Activated T-cell treated with anti-CD3 and anti-CD28 coated beads, Interleukin-2, amount 50 U/mL, for 24 hours (primary cell): ENCODE data around the gene PIK3R1.

Source experiments
- DNase-seq: peaks from one replicate; pipeline ENCODE4 v3.0.0-alpha.2; 2020
- H3K27ac Mint-ChIP-seq: 2 replicates; pipeline ENCODE4 v1.8.0; 2020; ENCODE audit warnings: mild to moderate bottlenecking, mixed read lengths
- H3K27me3 Mint-ChIP-seq: 2 replicates; pipeline ENCODE4 v1.8.0; 2020; ENCODE audit warnings: mixed read lengths
- H3K36me3 Mint-ChIP-seq: 2 replicates; pipeline ENCODE4 v1.8.0; 2020; ENCODE audit warnings: low read depth, mixed read lengths
- H3K4me1 Mint-ChIP-seq: 2 replicates; pipeline ENCODE4 v1.8.0; 2020; ENCODE audit warnings: low read depth, mixed read lengths
- H3K4me3 Mint-ChIP-seq: 2 replicates; pipeline ENCODE4 v1.8.0; 2020; ENCODE audit warnings: mild to moderate bottlenecking, moderate library complexity, mixed read lengths
- H3K9me3 Mint-ChIP-seq: 2 replicates; pipeline ENCODE4 v1.8.0; 2020; ENCODE audit warnings: mixed read lengths

The PIK3R1 gene

DNA sequence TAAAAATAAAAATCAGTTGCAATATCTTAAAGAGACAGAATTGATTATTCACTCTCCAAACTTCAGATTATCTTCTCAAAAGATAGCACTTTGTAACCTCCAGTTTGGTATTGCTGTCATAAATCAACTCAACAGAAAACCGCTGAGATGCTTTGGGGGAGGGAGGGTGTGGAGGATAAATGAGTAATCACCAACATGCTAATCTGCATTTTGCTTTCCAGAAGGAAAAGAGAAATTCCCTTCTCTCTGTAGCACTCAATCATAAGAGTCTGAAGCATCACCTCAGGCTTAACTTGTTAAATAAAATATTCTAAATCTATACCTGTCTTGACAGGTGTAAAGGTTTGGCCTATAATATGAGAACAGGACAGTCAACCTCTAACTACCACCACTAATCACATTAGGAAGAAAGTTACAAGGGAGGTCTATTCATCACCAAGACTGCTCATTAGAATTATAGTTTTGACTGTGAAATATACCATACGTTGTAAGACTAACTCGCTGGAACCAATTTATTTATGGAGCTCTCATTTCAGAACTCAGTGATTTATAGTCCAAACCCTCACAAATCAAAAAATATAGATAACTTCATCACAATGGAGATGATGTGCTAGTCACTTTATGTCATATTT lies 89.0 kb downstream of the PIK3R1 start:
- peaks cover 46% of the 10 kb centered on the region for H3K4me1 Mint-ChIP-seq
- peaks cover 24% of the 10 kb centered on the region for H3K36me3 Mint-ChIP-seq
- H3K9me3 Mint-ChIP-seq, result no peaks in the 10 kb centered on the region
- H3K27me3 Mint-ChIP-seq, result no peaks in the 10 kb centered on the region
- peak overlapping the region; percentile 81 for H3K27ac Mint-ChIP-seq
- DNase-seq, result no peak
- no peak overlapping the region for H3K4me3 Mint-ChIP-seq

DNA sequence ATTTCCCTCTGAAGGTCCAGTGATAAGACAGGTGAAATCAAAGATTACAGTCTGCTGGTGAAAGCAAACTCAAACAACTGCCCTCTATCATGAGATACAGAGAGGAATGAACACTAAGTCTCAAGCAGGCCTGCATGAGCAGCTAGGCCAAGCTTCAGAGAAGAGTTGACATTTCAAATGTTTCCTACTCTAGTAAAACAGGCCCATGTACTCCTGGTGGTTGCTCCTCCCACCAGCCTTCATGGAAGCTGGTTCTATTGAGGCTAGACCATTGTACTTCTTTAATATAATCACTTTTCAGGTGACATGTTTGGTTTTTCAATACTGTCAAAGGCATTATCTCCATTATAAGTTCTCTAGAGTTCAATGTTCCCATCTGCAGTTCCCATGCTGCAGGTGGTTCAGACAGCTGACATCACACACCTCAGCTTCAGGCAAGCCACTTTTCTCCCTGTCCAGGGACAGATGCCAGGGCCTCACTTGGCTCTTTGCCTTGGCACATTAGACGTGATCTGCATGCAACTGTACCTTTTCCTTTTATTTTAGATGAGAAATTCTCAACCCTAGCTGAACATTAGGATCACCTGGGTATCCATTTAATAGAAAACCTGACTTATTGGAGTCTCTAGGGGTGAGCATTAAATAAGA lies 89.8 kb downstream of the PIK3R1 start:
- Mint-ChIP-seq H3K9me3 (no peaks in the 10 kb centered on the region), H3K36me3 (peaks cover 17% of the 10 kb centered on the region), H3K4me1 (peaks cover 41% of the 10 kb centered on the region), H3K4me3 (no peak overlapping the region), H3K27me3 (no peaks in the 10 kb centered on the region), H3K27ac (no peak overlapping the region)
- no peak for DNase-seq

DNA sequence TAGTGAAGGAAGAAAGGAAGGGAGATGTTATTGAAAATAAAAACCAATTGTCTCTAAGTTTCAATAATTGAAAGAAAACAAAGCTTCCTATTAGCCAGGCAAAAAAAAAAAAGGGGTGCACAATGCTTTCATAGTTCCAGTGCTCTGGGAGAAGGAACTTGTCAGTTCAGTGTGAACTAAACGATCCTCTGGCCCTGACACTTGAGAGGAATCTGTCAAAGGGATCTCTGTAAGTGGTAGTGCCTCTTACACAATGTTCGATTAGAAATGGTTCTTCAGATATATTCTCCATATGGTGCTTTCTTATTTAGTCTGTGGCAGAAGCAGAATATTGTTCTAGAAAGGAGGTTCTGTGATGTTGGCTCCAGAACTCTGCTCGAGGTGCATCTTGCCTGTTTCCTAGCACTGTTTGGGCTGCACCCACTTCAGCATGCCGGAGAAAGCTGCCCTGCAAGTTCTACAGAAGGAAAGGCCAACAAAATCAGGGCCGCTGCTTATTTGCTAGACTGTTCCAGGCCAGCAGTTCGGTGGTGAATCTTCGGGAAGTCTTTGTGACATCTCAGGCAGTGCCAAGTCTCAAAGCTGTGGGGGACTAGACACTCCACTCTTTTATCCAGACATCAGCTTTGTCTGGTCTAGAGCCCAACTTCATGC lies 90.9 kb downstream of the PIK3R1 start:
- Mint-ChIP-seq H3K4me1 (peaks cover 33% of the 10 kb centered on the region), H3K27me3 (no peaks in the 10 kb centered on the region), H3K9me3 (no peaks in the 10 kb centered on the region), H3K36me3 (peaks cover 10% of the 10 kb centered on the region), H3K27ac (no peak overlapping the region), H3K4me3 (no peak overlapping the region)
- DNase-seq, result no peak

DNA sequence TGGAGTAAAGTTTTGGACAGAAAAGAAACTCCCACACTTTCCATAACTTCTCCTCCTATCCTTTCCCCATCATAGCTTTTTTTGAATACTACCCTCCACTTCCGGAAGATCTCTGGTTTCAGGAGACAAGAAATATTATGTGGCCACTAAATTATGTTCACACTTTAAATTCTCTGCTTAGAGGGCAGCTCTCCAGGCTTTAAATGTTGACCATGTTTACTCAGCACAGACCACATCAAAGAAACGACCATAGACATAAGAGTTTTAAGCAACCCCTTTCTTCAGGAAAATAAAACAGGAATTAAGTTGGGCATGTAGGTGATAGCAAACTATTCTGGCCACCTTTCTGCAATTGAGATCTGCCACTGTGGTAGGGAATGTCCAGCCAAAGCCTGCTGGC lies 97.8 kb downstream of the PIK3R1 start:
- no peaks in the 10 kb centered on the region for H3K9me3 Mint-ChIP-seq
- H3K27ac Mint-ChIP-seq, result no peak overlapping the region
- no peaks in the 10 kb centered on the region for H3K27me3 Mint-ChIP-seq
- no peaks in the 10 kb centered on the region for H3K36me3 Mint-ChIP-seq
- H3K4me1 Mint-ChIP-seq, result peaks cover 13% of the 10 kb centered on the region
- no peak overlapping the region for H3K4me3 Mint-ChIP-seq
- no peak for DNase-seq

DNA sequence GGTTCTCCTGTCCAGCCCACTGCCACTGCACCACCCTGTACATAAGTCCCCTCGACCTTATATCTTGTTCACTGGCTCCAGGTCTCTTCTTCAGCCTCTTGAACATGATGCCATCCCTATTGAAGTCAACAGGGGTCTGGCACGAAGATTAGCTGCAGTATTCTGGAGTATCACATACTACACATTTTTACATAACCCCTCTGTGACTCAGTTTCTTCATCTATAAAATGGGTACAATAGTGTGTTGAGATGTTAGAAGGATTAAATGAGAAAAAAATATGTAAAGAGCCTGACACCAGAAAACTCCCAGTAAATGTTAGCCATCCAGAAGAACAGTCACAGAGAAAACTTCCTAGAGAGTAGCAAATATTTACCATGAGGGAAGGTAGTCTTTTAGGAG lies 98.9 kb downstream of the PIK3R1 start:
- H3K4me3 Mint-ChIP-seq, result no peak overlapping the region
- peaks cover 17% of the 10 kb centered on the region for H3K4me1 Mint-ChIP-seq
- no peak overlapping the region for H3K27ac Mint-ChIP-seq
- DNase-seq, result no peak
- H3K27me3 Mint-ChIP-seq, result no peaks in the 10 kb centered on the region
- no peaks in the 10 kb centered on the region for H3K9me3 Mint-ChIP-seq
- no peaks in the 10 kb centered on the region for H3K36me3 Mint-ChIP-seq

DNA sequence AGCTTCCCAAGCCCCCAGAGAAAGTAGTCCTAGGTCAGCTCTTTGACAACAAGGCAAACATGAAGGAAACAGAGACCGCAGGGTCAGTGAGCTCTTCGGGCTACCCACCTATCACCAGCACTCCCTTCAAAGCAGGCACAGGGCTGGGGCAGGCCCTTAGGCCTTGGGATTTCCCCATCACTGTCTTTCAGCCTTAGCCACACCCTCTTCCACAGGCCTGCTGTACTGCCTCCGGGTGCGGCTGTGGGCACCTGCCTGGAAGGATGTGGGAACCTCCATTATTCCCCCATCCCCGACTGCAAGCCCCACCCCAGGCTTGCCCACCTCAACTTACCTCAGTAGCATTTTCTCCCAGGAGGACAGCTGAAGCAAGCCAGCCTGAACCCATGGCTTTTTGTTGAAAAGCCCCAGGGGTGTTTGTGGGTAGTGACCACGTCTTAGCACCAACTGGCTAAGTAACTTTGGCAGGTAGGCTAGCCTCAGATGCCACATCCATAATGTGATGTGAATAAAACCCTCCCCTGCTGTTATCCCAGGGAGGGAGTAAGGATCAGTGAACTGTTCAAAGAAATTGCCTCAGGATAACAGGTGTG lies 100.2 kb downstream of the PIK3R1 start:
- Mint-ChIP-seq H3K4me1 (peaks cover 17% of the 10 kb centered on the region), H3K4me3 (no peak overlapping the region), H3K27me3 (no peaks in the 10 kb centered on the region), H3K36me3 (no peaks in the 10 kb centered on the region), H3K27ac (no peak overlapping the region), H3K9me3 (no peaks in the 10 kb centered on the region)
- peak; percentile 55 for DNase-seq

DNA sequence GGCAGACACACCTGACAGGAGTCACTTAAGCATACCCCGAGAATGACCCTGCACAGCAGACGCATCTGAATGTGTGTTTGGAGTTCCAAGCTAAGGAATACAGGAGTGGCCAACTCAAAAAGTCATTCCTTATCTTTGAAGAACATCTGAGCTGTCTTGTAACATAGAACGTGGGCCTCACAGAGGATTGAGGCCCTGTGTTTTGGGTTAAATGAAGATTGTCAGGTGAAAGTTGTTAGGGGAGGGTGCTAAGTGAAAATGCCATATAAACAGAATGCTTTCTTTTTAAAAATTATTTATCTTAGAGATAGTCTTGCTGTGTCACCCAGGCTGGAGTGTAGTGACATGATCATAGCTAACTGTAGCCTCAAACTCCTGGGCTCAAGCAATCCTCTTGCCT lies 100.9 kb downstream of the PIK3R1 start:
- H3K4me1 Mint-ChIP-seq, result peaks cover 17% of the 10 kb centered on the region
- no peak overlapping the region for H3K4me3 Mint-ChIP-seq
- no peak overlapping the region for H3K27ac Mint-ChIP-seq
- no peaks in the 10 kb centered on the region for H3K9me3 Mint-ChIP-seq
- no peak for DNase-seq
- H3K36me3 Mint-ChIP-seq, result no peaks in the 10 kb centered on the region
- H3K27me3 Mint-ChIP-seq, result no peaks in the 10 kb centered on the region

DNA sequence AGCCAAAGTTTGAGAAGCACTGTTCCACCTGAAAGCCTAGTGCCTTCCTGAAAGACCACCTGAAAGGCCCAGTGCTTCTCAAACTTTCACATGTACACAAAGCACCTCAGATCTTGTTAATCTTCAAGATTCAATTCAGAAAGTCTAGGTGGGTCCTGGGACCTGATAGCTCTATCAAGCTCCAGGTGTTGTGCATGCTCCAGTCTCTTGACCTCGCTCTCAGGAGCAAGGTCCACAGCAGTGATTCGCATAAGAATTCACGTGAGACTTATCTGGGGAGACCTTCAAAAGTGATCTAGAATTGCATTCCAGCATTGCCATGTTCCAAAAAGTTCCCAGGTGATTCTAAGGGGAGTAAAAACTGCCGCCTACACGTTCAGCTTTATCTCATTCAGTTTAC lies 102.1 kb downstream of the PIK3R1 start:
- H3K27ac Mint-ChIP-seq, result no peak overlapping the region
- no peaks in the 10 kb centered on the region for H3K27me3 Mint-ChIP-seq
- peaks cover 17% of the 10 kb centered on the region for H3K4me1 Mint-ChIP-seq
- no peak overlapping the region for H3K4me3 Mint-ChIP-seq
- H3K36me3 Mint-ChIP-seq, result no peaks in the 10 kb centered on the region
- no peak for DNase-seq
- H3K9me3 Mint-ChIP-seq, result no peaks in the 10 kb centered on the region

DNA sequence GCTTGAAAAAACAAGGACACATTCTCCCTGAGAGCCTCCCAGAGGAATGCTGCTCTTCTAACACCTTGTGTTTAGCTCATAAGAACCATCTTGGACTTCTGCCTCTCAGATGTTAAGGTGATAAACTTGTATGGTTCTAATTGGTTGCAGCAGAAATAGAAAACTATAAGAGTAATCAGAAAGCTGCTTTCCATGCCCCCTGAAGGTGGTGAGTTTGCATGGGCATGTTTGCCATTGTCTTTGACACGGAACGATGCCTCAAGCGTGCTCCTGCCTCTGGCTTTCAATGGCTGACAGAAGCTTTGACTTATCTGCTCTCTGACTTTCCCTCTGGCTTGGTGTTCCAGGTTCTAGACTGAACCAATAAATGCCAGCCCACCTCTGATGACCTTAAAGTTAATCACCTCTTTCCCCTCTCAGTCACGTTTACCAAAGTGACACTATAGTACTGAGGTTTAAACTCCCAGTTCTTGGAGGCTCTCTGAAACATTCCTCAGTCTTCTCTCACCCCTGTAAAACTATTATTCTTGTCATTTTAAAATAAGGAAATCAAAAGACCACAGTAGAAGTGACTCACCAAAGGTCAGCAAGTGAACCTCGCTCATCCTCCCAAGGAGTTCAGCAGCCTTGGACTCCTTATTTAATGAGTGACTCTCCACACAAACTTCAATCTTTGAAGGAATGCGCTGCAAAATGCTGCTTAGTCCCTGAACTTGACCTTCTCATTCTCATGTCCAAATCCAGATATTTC lies 103.6 kb downstream of the PIK3R1 start:
- no peak overlapping the region for H3K4me3 Mint-ChIP-seq
- no peak for DNase-seq
- no peaks in the 10 kb centered on the region for H3K36me3 Mint-ChIP-seq
- no peak overlapping the region for H3K27ac Mint-ChIP-seq
- H3K4me1 Mint-ChIP-seq, result peaks cover 17% of the 10 kb centered on the region
- no peaks in the 10 kb centered on the region for H3K9me3 Mint-ChIP-seq
- no peaks in the 10 kb centered on the region for H3K27me3 Mint-ChIP-seq

DNA sequence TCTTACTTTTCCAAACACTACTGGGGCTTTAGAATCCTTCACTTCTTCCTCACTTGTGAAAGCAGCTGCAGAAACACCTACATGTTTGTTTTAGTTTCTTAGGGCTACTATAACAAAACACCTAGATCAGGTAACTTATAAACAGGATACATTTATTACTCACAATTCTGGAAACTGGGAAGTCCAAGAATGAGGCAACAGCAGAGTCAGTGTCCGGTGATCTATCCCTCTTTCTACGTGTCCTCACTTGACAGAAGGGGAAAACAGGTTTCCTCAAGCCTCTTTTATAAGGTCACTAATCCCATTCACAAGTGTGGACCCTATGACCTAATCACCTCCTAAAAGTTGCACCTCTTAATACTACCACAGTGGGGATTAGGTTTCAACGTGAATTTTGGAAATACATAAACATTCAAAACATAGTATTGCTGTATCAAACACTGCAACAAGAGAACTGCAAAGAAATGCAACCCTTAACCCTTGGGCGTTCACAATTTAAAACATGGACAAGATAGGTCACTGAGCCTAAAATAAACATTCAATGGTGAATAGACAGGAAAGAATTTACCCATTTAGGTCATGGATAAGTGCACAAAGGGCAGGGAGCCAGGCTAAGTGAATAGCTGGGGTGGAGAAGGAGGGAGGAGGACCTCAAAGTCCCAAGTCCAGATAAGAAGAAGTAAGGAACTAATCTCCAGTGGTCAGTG lies 104.3 kb downstream of the PIK3R1 start:
- DNase-seq, result no peak
- Mint-ChIP-seq H3K27ac (no peak overlapping the region), H3K27me3 (no peaks in the 10 kb centered on the region), H3K4me1 (peaks cover 17% of the 10 kb centered on the region), H3K4me3 (no peak overlapping the region), H3K36me3 (no peaks in the 10 kb centered on the region), H3K9me3 (no peaks in the 10 kb centered on the region)

DNA sequence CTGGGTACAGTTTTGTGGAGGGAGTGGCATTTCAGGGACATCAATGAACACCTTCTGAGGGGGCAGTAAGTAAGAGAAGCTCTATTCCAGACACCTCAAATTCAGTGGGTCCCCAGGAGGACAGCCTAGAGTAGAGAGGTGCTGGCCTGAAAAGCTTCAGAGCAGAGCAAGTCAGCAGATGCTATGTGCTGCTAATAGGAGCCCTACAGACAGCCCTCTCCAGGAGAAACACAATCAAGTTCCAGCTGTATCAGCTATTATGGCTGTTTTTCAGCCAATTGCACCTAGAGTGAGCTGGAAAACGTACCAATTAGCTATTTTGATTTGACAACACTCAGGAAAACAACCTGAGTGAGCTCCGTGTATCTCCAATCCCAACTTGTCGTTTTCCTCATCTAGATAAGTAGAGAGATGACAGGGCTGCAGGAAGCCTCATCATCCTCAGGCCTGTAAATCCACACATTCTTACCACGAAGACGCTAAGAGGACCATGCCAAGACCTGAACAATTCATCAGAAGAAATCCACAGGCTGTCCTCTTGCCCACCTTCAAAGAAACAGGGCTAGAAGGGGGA lies 104.9 kb downstream of the PIK3R1 start:
- no peak overlapping the region for H3K4me3 Mint-ChIP-seq
- H3K27ac Mint-ChIP-seq, result no peak overlapping the region
- DNase-seq, result no peak
- no peaks in the 10 kb centered on the region for H3K9me3 Mint-ChIP-seq
- H3K36me3 Mint-ChIP-seq, result no peaks in the 10 kb centered on the region
- H3K27me3 Mint-ChIP-seq, result no peaks in the 10 kb centered on the region
- peaks cover 13% of the 10 kb centered on the region for H3K4me1 Mint-ChIP-seq

DNA sequence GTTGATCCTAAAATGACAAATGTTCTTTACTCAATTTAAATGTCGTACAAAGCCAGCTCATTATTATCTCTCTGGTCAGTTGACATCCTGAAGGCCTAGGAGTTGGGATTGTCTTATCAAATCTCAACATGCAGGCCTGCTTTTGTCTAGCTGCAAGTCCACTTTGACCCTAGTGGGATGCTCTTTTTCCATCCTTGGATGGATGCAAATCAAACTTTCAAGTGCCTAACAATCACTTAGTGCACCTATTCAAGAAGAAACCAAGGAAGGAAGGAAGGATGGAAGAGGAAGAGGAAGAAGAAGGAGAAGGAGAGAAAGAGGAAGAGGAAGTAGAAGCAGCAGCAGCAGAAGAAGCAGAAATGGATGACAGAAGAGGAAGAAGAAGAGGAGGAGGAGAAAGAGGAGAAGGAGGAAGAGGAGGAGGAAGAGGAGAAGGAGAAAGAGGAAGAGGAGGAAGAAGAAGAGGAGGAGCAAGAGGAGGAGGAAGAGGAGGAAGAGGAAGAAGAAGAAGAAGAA lies 109.6 kb downstream of the PIK3R1 start:
- Mint-ChIP-seq H3K4me1 (no peaks in the 10 kb centered on the region), H3K27ac (no peak overlapping the region), H3K27me3 (peaks cover 5% of the 10 kb centered on the region), H3K9me3 (no peaks in the 10 kb centered on the region), H3K4me3 (no peak overlapping the region), H3K36me3 (no peaks in the 10 kb centered on the region)
- DNase-seq, result no peak

DNA sequence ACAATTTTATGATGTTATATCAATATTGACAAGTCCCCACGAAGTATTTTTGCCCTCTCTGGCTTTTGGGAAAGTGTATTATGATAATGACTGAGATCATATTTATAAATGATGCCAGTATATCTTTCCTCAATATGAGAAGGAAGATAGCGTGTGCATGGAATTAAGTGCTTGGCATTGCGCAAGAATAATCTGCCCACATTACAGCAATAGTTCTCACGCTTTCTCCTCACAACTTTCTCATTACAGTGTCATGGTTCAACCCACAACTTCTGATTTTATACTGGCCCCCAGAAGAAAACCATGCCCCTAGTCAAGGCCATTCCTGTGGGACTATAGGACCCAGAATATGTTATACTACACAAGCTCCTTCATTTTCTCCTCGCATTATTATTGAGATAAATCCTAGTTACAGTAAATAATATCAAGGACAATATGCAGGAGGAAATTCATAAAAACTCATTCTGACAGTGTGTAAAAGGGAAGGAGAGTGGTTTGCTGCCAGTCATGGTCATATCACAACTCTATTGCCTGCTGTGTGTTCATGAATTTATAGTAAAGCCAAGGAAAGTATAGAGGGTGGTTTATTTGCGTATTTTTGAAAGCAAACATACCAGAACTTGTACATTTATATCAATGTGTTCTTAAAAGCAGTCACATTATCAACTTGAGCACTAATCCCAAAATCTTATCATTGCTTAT lies 114.1 kb downstream of the PIK3R1 start:
- peaks cover 2% of the 10 kb centered on the region for H3K4me1 Mint-ChIP-seq
- no peaks in the 10 kb centered on the region for H3K9me3 Mint-ChIP-seq
- no peaks in the 10 kb centered on the region for H3K36me3 Mint-ChIP-seq
- DNase-seq, result no peak
- peaks cover 5% of the 10 kb centered on the region for H3K27me3 Mint-ChIP-seq
- H3K27ac Mint-ChIP-seq, result no peak overlapping the region
- H3K4me3 Mint-ChIP-seq, result no peak overlapping the region
